ENCODE results near the gene NPDC1.
A peak's percentile ranks its signal among the peaks of the same experiment; 100 is the strongest.

DNA sequence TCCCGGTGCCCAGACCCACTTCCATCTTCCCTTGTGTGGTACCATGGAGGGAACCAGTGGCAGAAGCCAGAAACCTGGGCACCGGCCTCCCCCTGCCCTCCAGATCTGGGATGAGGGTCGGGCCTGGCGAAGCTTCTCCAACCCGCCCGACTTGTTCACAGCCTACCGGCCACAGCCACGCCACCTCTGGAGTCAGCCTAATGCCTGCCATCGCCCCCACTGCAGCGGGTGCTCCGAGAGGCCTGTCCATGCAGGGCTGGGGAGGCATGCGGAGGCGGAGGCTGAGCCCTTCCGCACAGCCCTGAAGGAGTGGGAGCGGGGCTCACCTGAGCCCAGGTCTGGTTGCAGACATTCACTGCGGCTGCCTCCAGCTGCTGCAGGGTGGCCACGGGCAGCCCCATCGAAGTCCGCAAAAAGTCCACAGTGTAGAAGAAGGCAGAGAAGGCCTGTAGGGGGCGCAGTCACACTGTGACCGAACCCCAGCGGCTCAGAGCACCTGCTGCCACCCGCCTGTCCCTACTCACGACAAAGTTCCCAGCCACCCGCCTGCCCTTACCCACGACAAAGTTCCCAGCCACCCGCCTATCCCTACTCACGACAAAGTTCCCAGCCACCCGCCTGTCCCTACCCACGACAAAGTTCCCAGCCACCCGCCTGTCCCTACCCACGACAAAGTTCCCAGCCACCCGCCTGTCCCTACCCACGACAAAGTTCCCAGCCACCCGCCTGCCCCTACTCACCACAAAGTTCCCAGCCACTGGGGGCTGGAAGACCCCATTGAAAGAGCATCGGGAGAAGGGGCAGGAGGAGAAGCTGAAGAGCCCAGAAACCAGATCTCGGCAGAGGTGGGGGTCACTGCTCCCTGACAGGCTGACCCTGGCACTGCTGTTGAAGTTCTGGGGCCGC is 3.8 kb upstream of the NPDC1 start:
- TF ChIP-seq POLR2AphosphoS5 (IDR thresholded peaks at IDR 0.05) = no peak
- TF ChIP-seq POLR2A (IDR thresholded peaks at IDR 0.05; ENCODE audit: low read depth) = no peak
- TF ChIP-seq, protein P1, sequence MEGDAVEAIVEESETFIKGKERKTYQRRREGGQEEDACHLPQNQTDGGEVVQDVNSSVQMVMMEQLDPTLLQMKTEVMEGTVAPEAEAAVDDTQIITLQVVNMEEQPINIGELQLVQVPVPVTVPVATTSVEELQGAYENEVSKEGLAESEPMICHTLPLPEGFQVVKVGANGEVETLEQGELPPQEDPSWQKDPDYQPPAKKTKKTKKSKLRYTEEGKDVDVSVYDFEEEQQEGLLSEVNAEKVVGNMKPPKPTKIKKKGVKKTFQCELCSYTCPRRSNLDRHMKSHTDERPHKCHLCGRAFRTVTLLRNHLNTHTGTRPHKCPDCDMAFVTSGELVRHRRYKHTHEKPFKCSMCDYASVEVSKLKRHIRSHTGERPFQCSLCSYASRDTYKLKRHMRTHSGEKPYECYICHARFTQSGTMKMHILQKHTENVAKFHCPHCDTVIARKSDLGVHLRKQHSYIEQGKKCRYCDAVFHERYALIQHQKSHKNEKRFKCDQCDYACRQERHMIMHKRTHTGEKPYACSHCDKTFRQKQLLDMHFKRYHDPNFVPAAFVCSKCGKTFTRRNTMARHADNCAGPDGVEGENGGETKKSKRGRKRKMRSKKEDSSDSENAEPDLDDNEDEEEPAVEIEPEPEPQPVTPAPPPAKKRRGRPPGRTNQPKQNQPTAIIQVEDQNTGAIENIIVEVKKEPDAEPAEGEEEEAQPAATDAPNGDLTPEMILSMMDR (IDR thresholded peaks at IDR 0.05) = peak; percentile 22 to 54 (median 45)
- TF ChIP-seq EP300 (IDR thresholded peaks at IDR 0.05) = no peak
